Activated CD8-positive, alpha-beta memory T cell treated with anti-CD3 and anti-CD28 coated beads, Interleukin-2, amount 10 ng/mL, durations not matched to agents 7 days and 5 days (primary cell): Measurements from ENCODE around the gene SF3B3. TPM values are rescaled to one million over a fixed set of nuclear protein-coding genes. Genes with fewer than 3 reads are reported as not detected.
"Not testable (repeated sequence)": the region's sequence is repeated elsewhere in the genome, so short reads cannot be mapped to it uniquely, and the experiment has no call there.

ENCODE experiments used
- ATAC-seq: fragments of 150-1000 bp; cut with Tn5 transposase; one replicate; pipeline ENCODE4 v1.10.0; 2021; ENCODE audit warnings: moderate library complexity
- CTCF ChIA-PET: fragments of 350-600 bp; sonication (Branson Sonifier 250); formaldehyde crosslinking; loops from one replicate; lab custom pipeline; 2021; ENCODE audit warnings: antibody characterized with exemption; lab: Charles Lee
- DNase-seq: peaks from one replicate; pipeline ENCODE4 v3.0.0-alpha.2; 2020
- H3K27ac Mint-ChIP-seq: one replicate; pipeline ENCODE4 v1.8.0; 2021; ENCODE audit warnings: mild to moderate bottlenecking, mixed read lengths
- H3K27me3 Mint-ChIP-seq: one replicate; pipeline ENCODE4 v1.8.0; 2021; ENCODE audit warnings: mixed read lengths
- H3K36me3 Mint-ChIP-seq: one replicate; pipeline ENCODE4 v1.8.0; 2021; ENCODE audit warnings: mild to moderate bottlenecking, mixed read lengths
- H3K4me1 Mint-ChIP-seq: one replicate; pipeline ENCODE4 v1.8.0; 2021; ENCODE audit warnings: mixed read lengths
- H3K4me3 Mint-ChIP-seq: one replicate; pipeline ENCODE4 v1.8.0; 2021; ENCODE audit warnings: mild to moderate bottlenecking, moderate library complexity, mixed read lengths
- H3K9me3 Mint-ChIP-seq: one replicate; pipeline ENCODE4 v1.8.0; 2022; ENCODE audit warnings: low read depth, mixed read lengths
- total RNA-seq, 2 experiments: library from RNA; stranded (reverse); gene quantifications; one replicate each; pipeline ENCODE4 v1.2.3, GENCODE V29; 2021

Gene SF3B3
- total RNA-seq, 2 experiments from 2014 or later = 407 to 541 TPM

DNA sequence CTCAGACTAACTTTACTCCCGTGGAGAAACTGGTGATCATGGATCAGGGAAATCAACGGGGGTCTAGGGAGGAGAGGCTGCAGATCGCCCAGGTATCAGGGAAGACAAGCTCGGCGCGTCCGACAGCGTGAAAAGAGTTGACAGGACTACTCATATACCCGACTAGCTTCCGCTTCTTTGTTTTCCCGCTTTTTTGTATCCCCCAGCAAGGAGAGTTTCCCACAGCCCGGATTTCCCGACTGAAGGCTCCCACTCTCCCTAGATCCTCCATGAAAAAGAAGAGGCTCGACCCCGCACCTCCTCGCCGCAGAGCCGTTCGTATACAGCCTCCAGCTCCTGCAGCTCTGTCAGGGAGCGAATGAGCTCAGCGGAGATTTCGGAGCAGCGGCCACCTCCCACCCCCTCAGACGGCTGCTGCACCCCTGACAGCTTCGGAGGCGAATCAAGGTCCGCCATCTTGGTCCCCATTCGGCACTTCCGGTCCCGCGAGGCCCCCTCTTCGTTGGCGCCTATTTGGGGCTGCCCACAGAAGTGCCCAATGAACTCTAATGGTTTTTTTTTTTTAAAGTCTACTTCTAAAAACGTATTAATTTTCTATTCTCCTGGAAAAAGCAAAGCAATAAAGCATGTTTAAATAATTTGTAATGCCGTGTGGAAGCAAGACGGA, 407 bp upstream of the SF3B3 start, which contains the start of gene COG4:
TSS of gene COG4 (minus strand) at position 479 of the 667 bp plus-strand sequence. CDS start at position 468, 11 bp downstream.
- Mint-ChIP-seq H3K4me1 (peaks cover 49% of the 10 kb centered on the region), H3K4me3 (peak within 1 kb of the TSS; percentile 96), H3K27me3 (no peaks in the 10 kb centered on the region), H3K9me3 (no peaks in the 10 kb centered on the region), H3K27ac (peak within 1 kb of the TSS; percentile 97), H3K36me3 (peaks cover 43% of the 10 kb centered on the region)
- ATAC-seq (peak; percentile 74), DNase-seq (peak; percentile 95)
- CTCF ChIA-PET = interaction anchor here (1.6 to 2.6 kb wide), 2 partner anchors 14 to 143 kb away, joined by 9 to 12 read pairs; no protein-coding TSS in a partner anchor

GRCh38 chr16:70524399-70524825, 796 bp downstream of the SF3B3 start:
- H3K27me3 Mint-ChIP-seq, ATAC-seq, H3K9me3 Mint-ChIP-seq: not testable (repeated sequence)
- CTCF ChIA-PET = interaction anchor here (0.7 to 2.6 kb wide), 10 partner anchors 10 to 272 kb away, joined by 3 to 16 read pairs (median 4); partner anchors contain the start of genes AARS1 and EXOSC6
- Mint-ChIP-seq H3K4me3 (peak overlapping the region; percentile 96), H3K27ac (peak overlapping the region; percentile 97), H3K36me3 (peaks cover 54% of the 10 kb centered on the region), H3K4me1 (peaks cover 59% of the 10 kb centered on the region)
- DNase-seq = peak; percentile 48

DNA sequence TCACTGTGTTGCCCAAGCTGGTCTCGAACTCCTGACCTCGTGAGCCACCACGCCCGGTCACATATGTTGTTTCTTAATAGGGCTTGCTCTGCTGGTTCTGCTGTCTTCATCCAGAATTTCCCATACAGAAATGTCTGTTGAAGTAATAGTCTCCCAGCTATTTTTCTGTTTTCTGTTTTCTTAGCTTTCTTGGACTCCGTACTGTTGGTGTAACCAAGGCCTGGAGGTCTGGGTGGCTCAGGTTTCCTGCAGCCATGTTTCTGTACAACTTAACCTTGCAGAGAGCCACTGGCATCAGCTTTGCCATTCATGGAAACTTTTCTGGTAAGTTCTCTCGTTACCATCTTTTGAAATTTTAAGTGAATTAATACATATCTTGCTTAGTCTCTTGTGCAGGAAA, 2.8 kb downstream of the SF3B3 start:
- Mint-ChIP-seq H3K36me3 (peaks cover 53% of the 10 kb centered on the region), H3K9me3 (no peaks in the 10 kb centered on the region), H3K27me3 (no peaks in the 10 kb centered on the region), H3K4me1 (peaks cover 48% of the 10 kb centered on the region), H3K27ac (peak overlapping the region; percentile 88), H3K4me3 (peak overlapping the region; percentile 96)
- no peak for DNase-seq
- CTCF ChIA-PET = interaction anchor here (1.1 to 2.4 kb wide), 2 partner anchors 18 to 212 kb away, joined by 3 to 16 read pairs; no protein-coding TSS in a partner anchor
- ATAC-seq = no peak

DNA sequence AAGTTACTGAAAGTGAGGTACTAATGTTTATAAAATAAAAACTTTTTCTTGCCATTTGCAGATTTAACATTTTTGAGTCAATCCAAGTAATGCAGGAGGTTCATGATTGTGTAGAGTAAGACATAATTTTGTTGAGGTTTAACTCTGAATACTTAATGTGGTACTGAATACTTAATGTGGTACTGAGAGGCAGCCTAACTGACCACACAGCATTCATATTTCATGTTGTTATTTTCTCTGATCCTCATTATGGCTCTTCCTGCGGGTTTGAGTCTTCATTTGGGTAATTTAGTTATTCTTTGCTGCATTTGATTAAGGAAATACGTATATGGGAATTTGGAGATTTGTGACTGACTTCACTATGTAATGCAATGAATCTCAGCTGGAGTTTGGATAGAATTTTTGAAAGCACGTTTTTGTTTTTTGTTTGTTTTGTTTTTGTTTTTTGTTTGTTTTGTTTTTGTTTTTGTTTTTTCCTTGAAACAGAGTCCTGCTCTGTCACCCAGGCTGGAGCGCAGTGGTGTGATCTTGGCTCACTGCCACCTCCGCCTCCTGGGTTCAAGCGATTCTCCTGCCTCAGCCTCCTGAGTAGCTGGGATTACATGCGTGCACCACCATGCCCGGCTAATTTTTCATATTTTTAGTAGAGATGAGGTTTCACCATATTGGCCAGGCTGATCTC, 3.8 kb downstream of the SF3B3 start:
- H3K27ac Mint-ChIP-seq = peak overlapping the region; percentile 88
- H3K36me3 Mint-ChIP-seq = peaks cover 60% of the 10 kb centered on the region
- H3K27me3 Mint-ChIP-seq = no peaks in the 10 kb centered on the region
- H3K9me3 Mint-ChIP-seq = no peaks in the 10 kb centered on the region
- peaks cover 47% of the 10 kb centered on the region for H3K4me1 Mint-ChIP-seq
- no peak for ATAC-seq
- H3K4me3 Mint-ChIP-seq = peak overlapping the region; percentile 96
- CTCF ChIA-PET = interaction anchor here (0.7 to 1.8 kb wide), 5 partner anchors 7 to 244 kb away, joined by 3 to 6 read pairs (median 4); no protein-coding TSS in a partner anchor
- DNase-seq = no peak

- CTCF ChIA-PET = interaction anchor here (1.4 to 1.8 kb wide), 2 partner anchors 9 to 20 kb away, joined by 6 to 7 read pairs; no protein-coding TSS in a partner anchor
- Mint-ChIP-seq H3K27me3 (no peaks in the 10 kb centered on the region), H3K4me1 (peaks cover 57% of the 10 kb centered on the region), H3K36me3 (peaks cover 71% of the 10 kb centered on the region), H3K9me3 (no peaks in the 10 kb centered on the region), H3K27ac (peak overlapping the region; percentile 50), H3K4me3 (peak overlapping the region; percentile 18)
- DNase-seq (no peak), ATAC-seq (no peak)
Observed at GRCh38 chr16:70529051-70529777, 5.6 kb downstream of the SF3B3 start.

DNA sequence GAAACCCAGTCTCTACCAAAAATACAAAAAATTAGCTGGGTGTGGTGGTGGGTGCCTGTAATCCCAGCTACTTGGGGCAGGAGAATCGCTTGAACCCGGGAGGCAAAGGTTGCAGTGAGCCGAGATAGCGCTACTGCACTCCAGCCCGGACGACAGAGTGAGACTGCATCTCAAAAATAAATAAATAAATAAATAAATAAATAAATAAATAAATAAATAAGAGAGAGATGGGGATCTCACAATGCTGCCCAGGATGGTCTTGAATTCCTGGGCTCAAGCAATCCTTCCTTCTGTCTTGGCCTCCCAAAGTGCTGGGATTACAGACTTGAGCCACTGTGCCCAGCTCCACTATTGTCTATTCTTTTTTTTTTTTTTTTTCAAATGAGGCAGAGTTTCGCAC, 6.3 kb downstream of the SF3B3 start:
- ATAC-seq, H3K27ac Mint-ChIP-seq, H3K4me3 Mint-ChIP-seq, DNase-seq, H3K9me3 Mint-ChIP-seq, H3K27me3 Mint-ChIP-seq: not testable (repeated sequence)
- CTCF ChIA-PET = interaction anchor here (0.6 to 2.9 kb wide), 2 partner anchors 21 to 123 kb away, joined by 3 to 12 read pairs; no protein-coding TSS in a partner anchor
- H3K4me1 Mint-ChIP-seq = peaks cover 58% of the 10 kb centered on the region
- peaks cover 71% of the 10 kb centered on the region for H3K36me3 Mint-ChIP-seq

DNA sequence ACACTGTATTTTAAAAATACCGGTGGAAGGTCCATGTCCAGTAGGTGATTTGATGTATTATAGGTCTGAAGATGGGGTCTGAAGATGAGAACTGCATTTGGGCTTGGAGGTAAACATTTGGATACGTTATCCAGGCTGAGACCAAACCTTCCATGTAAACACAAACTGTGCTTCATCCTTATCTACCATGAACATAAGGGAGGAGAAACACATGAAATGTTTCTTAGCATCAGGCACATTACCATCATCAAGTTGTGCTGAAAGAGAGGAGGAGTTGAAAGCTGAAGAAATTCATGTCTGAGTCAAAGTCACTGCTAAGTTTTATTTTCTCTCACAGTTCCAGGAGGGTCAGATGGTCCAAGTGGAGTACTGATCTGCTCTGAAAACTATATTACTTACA, 11.4 kb downstream of the SF3B3 start:
- DNase-seq (no peak), ATAC-seq (no peak)
- H3K27ac Mint-ChIP-seq = no peak overlapping the region
- CTCF ChIA-PET = interaction anchor here (0.8 to 2.3 kb wide), 3 partner anchors 10 to 18 kb away, joined by 3 to 7 read pairs (median 3); no protein-coding TSS in a partner anchor
- H3K4me1 Mint-ChIP-seq = peaks cover 30% of the 10 kb centered on the region
- no peak overlapping the region for H3K4me3 Mint-ChIP-seq
- H3K27me3 Mint-ChIP-seq = no peaks in the 10 kb centered on the region
- peaks cover 69% of the 10 kb centered on the region for H3K36me3 Mint-ChIP-seq
- H3K9me3 Mint-ChIP-seq = no peaks in the 10 kb centered on the region

GRCh38 chr16:70540994-70541393, 17.4 kb downstream of the SF3B3 start:
- DNase-seq = no peak
- Mint-ChIP-seq H3K9me3 (no peaks in the 10 kb centered on the region), H3K36me3 (peaks cover 62% of the 10 kb centered on the region), H3K27me3 (no peaks in the 10 kb centered on the region), H3K4me1 (peaks cover 13% of the 10 kb centered on the region), H3K4me3 (no peak overlapping the region), H3K27ac (peak overlapping the region; percentile 6)
- ATAC-seq = no peak
- CTCF ChIA-PET = interaction anchor here (1.1 kb wide), 1 partner anchor 20 kb away, joined by 3 read pairs; no protein-coding TSS in a partner anchor

- no peak overlapping the region for H3K4me3 Mint-ChIP-seq
- H3K27me3 Mint-ChIP-seq = no peaks in the 10 kb centered on the region
- ATAC-seq (no peak), DNase-seq (no peak)
- H3K36me3 Mint-ChIP-seq = peaks cover 55% of the 10 kb centered on the region
- H3K4me1 Mint-ChIP-seq = peaks cover 16% of the 10 kb centered on the region
- no peaks in the 10 kb centered on the region for H3K9me3 Mint-ChIP-seq
- H3K27ac Mint-ChIP-seq = no peak overlapping the region
- CTCF ChIA-PET = no interaction called here
Observed at GRCh38 chr16:70544548-70544947, 20.9 kb downstream of the SF3B3 start.

- H3K4me1 Mint-ChIP-seq = peaks cover 13% of the 10 kb centered on the region
- no peaks in the 10 kb centered on the region for H3K27me3 Mint-ChIP-seq
- DNase-seq = no peak
- no peaks in the 10 kb centered on the region for H3K9me3 Mint-ChIP-seq
- H3K27ac Mint-ChIP-seq = no peak overlapping the region
- ATAC-seq = no peak
- H3K4me3 Mint-ChIP-seq = no peak overlapping the region
- H3K36me3 Mint-ChIP-seq = peaks cover 54% of the 10 kb centered on the region
- CTCF ChIA-PET = interaction anchor here (1.1 to 1.5 kb wide), 3 partner anchors 14 to 40 kb away, joined by 3 to 4 read pairs (median 4); no protein-coding TSS in a partner anchor
Observed at GRCh38 chr16:70548936-70549335, 25.3 kb downstream of the SF3B3 start.

DNA sequence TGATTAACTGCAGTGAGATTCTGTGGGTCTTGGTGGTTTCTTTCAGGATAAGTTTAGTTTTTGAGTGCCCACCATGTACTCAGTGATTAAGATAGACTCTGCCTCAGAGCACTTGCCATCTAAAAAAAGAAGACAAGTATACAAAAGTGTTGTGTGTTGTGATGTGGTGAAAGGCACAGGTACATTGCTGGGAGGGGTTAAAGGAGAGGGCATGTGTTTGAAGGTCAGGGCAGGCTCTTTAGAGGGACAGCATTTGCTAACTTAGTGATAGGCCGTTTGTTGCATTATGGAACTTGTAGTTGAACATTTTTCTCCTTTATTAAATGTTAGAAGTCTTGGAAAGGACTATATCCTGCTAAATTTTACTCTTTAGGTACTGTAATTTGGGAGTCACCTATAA, 26.5 kb downstream of the SF3B3 start:
- Mint-ChIP-seq H3K27ac (peak overlapping the region; percentile 8), H3K4me1 (peaks cover 10% of the 10 kb centered on the region), H3K9me3 (no peaks in the 10 kb centered on the region), H3K36me3 (peaks cover 56% of the 10 kb centered on the region), H3K4me3 (no peak overlapping the region), H3K27me3 (no peaks in the 10 kb centered on the region)
- DNase-seq (no peak), ATAC-seq (no peak)
- CTCF ChIA-PET = no interaction called here

- Mint-ChIP-seq H3K9me3 (no peaks in the 10 kb centered on the region), H3K4me3 (no peak overlapping the region), H3K27ac (peak overlapping the region; percentile 34), H3K4me1 (peaks cover 8% of the 10 kb centered on the region), H3K27me3 (no peaks in the 10 kb centered on the region), H3K36me3 (peaks cover 63% of the 10 kb centered on the region)
- ATAC-seq = no peak
- CTCF ChIA-PET = no interaction called here
- DNase-seq = no peak
Observed at GRCh38 chr16:70551788-70552187, 28.2 kb downstream of the SF3B3 start.

- Mint-ChIP-seq H3K4me1 (peaks cover 6% of the 10 kb centered on the region), H3K27me3 (no peaks in the 10 kb centered on the region), H3K4me3 (no peak overlapping the region), H3K27ac (no peak overlapping the region), H3K36me3 (peaks cover 68% of the 10 kb centered on the region), H3K9me3 (no peaks in the 10 kb centered on the region)
- ATAC-seq (no peak), DNase-seq (no peak)
- CTCF ChIA-PET = no interaction called here
Observed at GRCh38 chr16:70552675-70553074, 29.1 kb downstream of the SF3B3 start.
